ENCODE data around the gene NMNAT2. TPM values are rescaled to one million over a fixed set of nuclear protein-coding genes. Genes with fewer than 3 reads are reported as not detected.

NMNAT2 gene
- total RNA-seq, 3 donors from 2014 or later = 0.29 to 2.4 (median 1.6) TPM

GRCh38 chr1:183310753-183311479 is 107.3 kb downstream of the NMNAT2 start:
- Histone ChIP-seq H3K4me1 (no peaks in the 10 kb centered on the region), H3K4me3 (no peak overlapping the region), H3K36me3 (no peaks in the 10 kb centered on the region), H3K27ac (peak overlapping the region; percentile 66 to 77), H3K9me3 (no peaks in the 10 kb centered on the region), H3K27me3 (no peaks in the 10 kb centered on the region)
- TF ChIP-seq POLR2AphosphoS5 (IDR thresholded peaks at IDR 0.05) (no peak), POLR2A (IDR thresholded peaks at IDR 0.05) (no peak)
- TF ChIP-seq, protein P1, sequence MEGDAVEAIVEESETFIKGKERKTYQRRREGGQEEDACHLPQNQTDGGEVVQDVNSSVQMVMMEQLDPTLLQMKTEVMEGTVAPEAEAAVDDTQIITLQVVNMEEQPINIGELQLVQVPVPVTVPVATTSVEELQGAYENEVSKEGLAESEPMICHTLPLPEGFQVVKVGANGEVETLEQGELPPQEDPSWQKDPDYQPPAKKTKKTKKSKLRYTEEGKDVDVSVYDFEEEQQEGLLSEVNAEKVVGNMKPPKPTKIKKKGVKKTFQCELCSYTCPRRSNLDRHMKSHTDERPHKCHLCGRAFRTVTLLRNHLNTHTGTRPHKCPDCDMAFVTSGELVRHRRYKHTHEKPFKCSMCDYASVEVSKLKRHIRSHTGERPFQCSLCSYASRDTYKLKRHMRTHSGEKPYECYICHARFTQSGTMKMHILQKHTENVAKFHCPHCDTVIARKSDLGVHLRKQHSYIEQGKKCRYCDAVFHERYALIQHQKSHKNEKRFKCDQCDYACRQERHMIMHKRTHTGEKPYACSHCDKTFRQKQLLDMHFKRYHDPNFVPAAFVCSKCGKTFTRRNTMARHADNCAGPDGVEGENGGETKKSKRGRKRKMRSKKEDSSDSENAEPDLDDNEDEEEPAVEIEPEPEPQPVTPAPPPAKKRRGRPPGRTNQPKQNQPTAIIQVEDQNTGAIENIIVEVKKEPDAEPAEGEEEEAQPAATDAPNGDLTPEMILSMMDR (IDR thresholded peaks at IDR 0.05) = no peak
- intact Hi-C loops (cut with DNase I; ENCODE audit: low total_unique reads) = no loop called here
- no peak for DNase-seq (ENCODE audit: low spot score in 2 of 2)

DNA sequence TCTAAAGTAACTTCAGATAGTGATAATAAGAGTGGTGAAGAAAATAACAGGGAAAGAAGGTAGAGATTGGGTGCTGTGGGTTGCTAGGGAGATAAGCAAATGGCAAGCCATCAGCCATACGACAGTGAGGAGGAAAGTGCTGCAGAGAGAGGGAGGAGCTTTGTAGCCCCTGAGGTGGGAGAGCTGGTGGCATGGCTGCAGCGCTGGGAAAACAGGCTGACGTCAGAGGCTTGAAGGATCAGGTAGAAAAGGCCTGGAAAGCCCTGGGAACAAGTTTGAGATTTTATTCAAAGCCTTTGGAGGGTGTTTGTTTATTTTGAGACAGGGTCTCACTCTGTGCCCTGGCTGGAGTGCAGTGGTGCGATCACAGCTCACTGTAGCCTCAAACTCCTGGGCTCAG is 109.5 kb downstream of the NMNAT2 start:
- no peak for DNase-seq (ENCODE audit: low spot score in 2 of 2)
- H3K4me1 ChIP-seq = no peaks in the 10 kb centered on the region
- H3K36me3 ChIP-seq = no peaks in the 10 kb centered on the region
- no peaks in the 10 kb centered on the region for H3K9me3 ChIP-seq
- no peak overlapping the region for H3K4me3 ChIP-seq
- H3K27ac ChIP-seq = peak overlapping the region in 1 of 2 donors; percentile 4
- TF ChIP-seq, protein P1 (IDR thresholded peaks at IDR 0.05) = no peak
- no peak for TF ChIP-seq POLR2AphosphoS5 (IDR thresholded peaks at IDR 0.05)
- TF ChIP-seq POLR2A (IDR thresholded peaks at IDR 0.05) = no peak
- intact Hi-C loops (cut with DNase I; ENCODE audit: low total_unique reads) = no loop called here
- H3K27me3 ChIP-seq = no peaks in the 10 kb centered on the region

DNA sequence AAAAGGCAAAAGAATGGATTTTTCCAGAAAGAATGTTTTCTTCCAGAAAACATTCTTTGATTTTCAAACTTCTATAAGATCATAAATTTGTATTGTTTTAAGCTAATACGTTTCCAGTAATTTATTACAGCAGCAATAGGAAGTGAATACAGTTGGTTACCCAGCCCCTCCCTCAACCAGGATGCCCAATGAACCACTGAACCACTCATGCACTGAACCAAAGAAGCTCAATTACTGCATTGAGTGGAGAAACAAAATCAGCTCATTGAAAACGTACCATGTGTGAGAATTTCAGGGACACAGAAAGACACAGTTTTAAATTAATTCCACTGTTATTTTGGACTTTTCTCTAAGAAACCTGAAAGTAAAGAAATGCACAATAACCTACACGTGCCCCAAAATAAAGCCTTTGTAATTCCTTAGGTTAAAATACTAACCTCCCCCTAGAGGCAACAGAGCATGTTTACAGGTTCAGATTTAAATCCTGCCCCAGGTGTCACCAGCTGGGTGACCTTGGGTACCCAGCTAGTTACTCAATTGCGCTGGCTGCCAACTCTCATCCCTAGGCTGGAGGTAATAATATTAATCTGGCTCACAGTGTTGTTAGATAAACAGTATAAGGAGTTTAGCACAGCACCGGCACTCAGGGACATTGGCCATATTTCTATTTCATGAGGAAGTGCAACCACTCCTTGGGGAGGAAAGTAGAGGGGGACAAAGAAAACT is 111.7 kb downstream of the NMNAT2 start:
- DNase-seq (ENCODE audit: low spot score in 2 of 2) = no peak
- intact Hi-C loops (cut with DNase I; ENCODE audit: low total_unique reads) = no loop called here
- no peak overlapping the region for H3K27ac ChIP-seq
- H3K9me3 ChIP-seq = no peaks in the 10 kb centered on the region
- TF ChIP-seq POLR2AphosphoS5 (IDR thresholded peaks at IDR 0.05) (no peak), POLR2A (IDR thresholded peaks at IDR 0.05) (no peak)
- TF ChIP-seq, protein P1 (IDR thresholded peaks at IDR 0.05) = no peak
- no peaks in the 10 kb centered on the region for H3K27me3 ChIP-seq
- H3K36me3 ChIP-seq = no peaks in the 10 kb centered on the region
- H3K4me3 ChIP-seq = no peak overlapping the region
- no peaks in the 10 kb centered on the region for H3K4me1 ChIP-seq

- Histone ChIP-seq H3K4me1 (no peaks in the 10 kb centered on the region), H3K27ac (no peak overlapping the region), H3K4me3 (no peak overlapping the region), H3K36me3 (no peaks in the 10 kb centered on the region), H3K27me3 (no peaks in the 10 kb centered on the region), H3K9me3 (no peaks in the 10 kb centered on the region)
- intact Hi-C loops (cut with DNase I; ENCODE audit: low total_unique reads) = no loop called here
- TF ChIP-seq POLR2AphosphoS5 (IDR thresholded peaks at IDR 0.05) = no peak
- TF ChIP-seq, protein P1 (IDR thresholded peaks at IDR 0.05) = no peak
- no peak for TF ChIP-seq POLR2A (IDR thresholded peaks at IDR 0.05)
- DNase-seq (ENCODE audit: low spot score in 2 of 2) = no peak
These were observed 113.6 kb downstream of the NMNAT2 start for GRCh38 chr1:183304440-183305107.

DNA sequence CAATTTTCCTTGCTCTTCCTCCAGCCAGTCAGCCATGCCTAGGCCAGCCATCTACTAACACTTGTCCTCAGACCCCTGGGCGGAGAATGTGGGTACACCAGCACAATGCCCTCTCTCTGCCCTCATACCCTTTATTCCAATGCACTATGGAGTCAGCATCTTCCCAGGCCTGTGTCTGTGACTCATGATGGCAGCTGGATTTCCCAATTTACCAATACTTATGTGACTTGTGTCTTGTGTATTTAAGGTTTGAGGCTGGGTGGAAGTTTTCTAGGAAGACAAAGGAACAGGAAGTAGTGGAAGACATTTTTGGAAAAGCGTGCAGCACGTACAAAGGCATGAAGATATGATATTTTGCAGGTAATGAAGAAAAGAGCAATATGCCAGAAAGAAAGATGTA is 114.3 kb downstream of the NMNAT2 start:
- no peak for TF ChIP-seq POLR2A (IDR thresholded peaks at IDR 0.05)
- TF ChIP-seq POLR2AphosphoS5 (IDR thresholded peaks at IDR 0.05) = no peak
- TF ChIP-seq, protein P1 (IDR thresholded peaks at IDR 0.05) = no peak
- Histone ChIP-seq H3K4me3 (no peak overlapping the region), H3K9me3 (no peaks in the 10 kb centered on the region), H3K36me3 (no peaks in the 10 kb centered on the region), H3K4me1 (no peaks in the 10 kb centered on the region), H3K27ac (peak overlapping the region in 1 of 2 donors; percentile 50), H3K27me3 (no peaks in the 10 kb centered on the region)
- intact Hi-C loops (cut with DNase I; ENCODE audit: low total_unique reads) = no loop called here
- DNase-seq (ENCODE audit: low spot score in 2 of 2) = no peak
